Calu3 (cell line): ENCODE measurements around the gene SPON2. TPM values are rescaled to one million over a fixed set of nuclear protein-coding genes. Genes with fewer than 3 reads are reported as not detected.

Experiments used
- BruUV-seq: library from RNA; stranded (reverse); fragments of 400-500 nt; replicated peaks from 2 replicates; lab custom pipeline; 2021; lab: Mats Ljungman, UMichigan
- CTCF ChIA-PET: fragments of 300-600 bp; sonication (Branson Sonifier 250); formaldehyde crosslinking; loops from one replicate; lab custom pipeline; 2022; ENCODE audit warnings: antibody characterized with exemption; lab: Charles Lee
- DNase-seq: peaks from one replicate; pipeline ENCODE4 v3.0.0; 2022
- H3K27ac Mint-ChIP-seq: one replicate; pipeline ENCODE4 v1.8.0; 2022; ENCODE audit warnings: mixed read lengths; ENCODE audit not compliant: unreplicated experiment
- H3K27me3 Mint-ChIP-seq: one replicate; pipeline ENCODE4 v1.8.0; 2022; ENCODE audit warnings: mixed read lengths; ENCODE audit not compliant: unreplicated experiment
- H3K36me3 Mint-ChIP-seq: one replicate; pipeline ENCODE4 v1.8.0; 2022; ENCODE audit warnings: mild to moderate bottlenecking, moderate library complexity, mixed read lengths; ENCODE audit not compliant: insufficient read depth, unreplicated experiment
- H3K4me1 Mint-ChIP-seq: one replicate; pipeline ENCODE4 v1.8.0; 2022; ENCODE audit warnings: mild to moderate bottlenecking, low read depth, mixed read lengths; ENCODE audit not compliant: unreplicated experiment
- H3K4me3 Mint-ChIP-seq: one replicate; pipeline ENCODE4 v1.8.0; 2022; ENCODE audit warnings: mild to moderate bottlenecking, low read depth, moderate library complexity, mixed read lengths; ENCODE audit not compliant: unreplicated experiment
- H3K9me3 Mint-ChIP-seq: one replicate; pipeline ENCODE4 v1.8.0; 2022; ENCODE audit warnings: low read depth, mixed read lengths; ENCODE audit not compliant: unreplicated experiment
- CTCF ChIP-seq: fragments of 200-600 bp; IDR thresholded peaks from one replicate; pipeline ENCODE4 v1.8.0; 2022; ENCODE audit warnings: antibody characterized with exemption; ENCODE audit not compliant: unreplicated experiment
- intact Hi-C: fragments of 100-400 bp; cut with micrococcal nuclease; formaldehyde crosslinking; loops from one replicate; pipeline ENCODE4 v1.10.0; 2022; ENCODE audit not compliant: unreplicated experiment
- total RNA-seq: library from RNA; stranded (reverse); gene quantifications from 2 replicates; pipeline ENCODE4 v1.2.3, GENCODE V29; 2022

SPON2 gene
- total RNA-seq, 1 experiment from 2014 or later = 2.2 TPM

GRCh38 chr4:1213336-1213995 is 41.1 kb upstream of the SPON2 start:
- H3K36me3 Mint-ChIP-seq = peaks cover 28% of the 10 kb centered on the region
- H3K27ac Mint-ChIP-seq = no peak overlapping the region
- no peaks in the 10 kb centered on the region for H3K4me1 Mint-ChIP-seq
- DNase-seq = no peak
- CTCF ChIA-PET = no interaction called here
- no TSS peak for BruUV-seq
- intact Hi-C loops = no loop called here
- H3K27me3 Mint-ChIP-seq = no peaks in the 10 kb centered on the region
- H3K4me3 Mint-ChIP-seq = no peak overlapping the region
- H3K9me3 Mint-ChIP-seq = no peaks in the 10 kb centered on the region
- no peak for TF ChIP-seq CTCF

GRCh38 chr4:1212546-1213335 is 40.4 kb upstream of the SPON2 start:
- DNase-seq = no peak
- H3K4me3 Mint-ChIP-seq = no peak overlapping the region
- H3K4me1 Mint-ChIP-seq = no peaks in the 10 kb centered on the region
- H3K9me3 Mint-ChIP-seq = no peaks in the 10 kb centered on the region
- no peak overlapping the region for H3K27ac Mint-ChIP-seq
- CTCF ChIA-PET = no interaction called here
- BruUV-seq = no TSS peak
- no peaks in the 10 kb centered on the region for H3K27me3 Mint-ChIP-seq
- peaks cover 22% of the 10 kb centered on the region for H3K36me3 Mint-ChIP-seq
- intact Hi-C loops = no loop called here
- no peak for TF ChIP-seq CTCF

GRCh38 chr4:1211891-1212545 is 39.6 kb upstream of the SPON2 start:
- no peaks in the 10 kb centered on the region for H3K9me3 Mint-ChIP-seq
- no peaks in the 10 kb centered on the region for H3K4me1 Mint-ChIP-seq
- no peak overlapping the region for H3K4me3 Mint-ChIP-seq
- DNase-seq = no peak
- CTCF ChIA-PET = no interaction called here
- H3K27me3 Mint-ChIP-seq = no peaks in the 10 kb centered on the region
- no peak overlapping the region for H3K27ac Mint-ChIP-seq
- intact Hi-C loops = no loop called here
- no peak for TF ChIP-seq CTCF
- BruUV-seq = no TSS peak
- peaks cover 18% of the 10 kb centered on the region for H3K36me3 Mint-ChIP-seq

- no peak for TF ChIP-seq CTCF
- Mint-ChIP-seq H3K27ac (no peak overlapping the region), H3K36me3 (peaks cover 21% of the 10 kb centered on the region), H3K4me1 (no peaks in the 10 kb centered on the region), H3K9me3 (no peaks in the 10 kb centered on the region), H3K4me3 (no peak overlapping the region), H3K27me3 (no peaks in the 10 kb centered on the region)
- no TSS peak for BruUV-seq
- DNase-seq = no peak
- CTCF ChIA-PET = no interaction called here
- intact Hi-C loops = no loop called here
These were observed 39.0 kb upstream of the SPON2 start for GRCh38 chr4:1211371-1211770.
